Measurements from ENCODE around the gene BRS3. TPM values are rescaled to one million over a fixed set of nuclear protein-coding genes. Genes with fewer than 3 reads are reported as not detected.

Gene BRS3
- total RNA-seq, 1 experiment from 2014 or later, result not detected

GRCh38 chrX:136541294-136541693 lies 53.5 kb downstream of the BRS3 start:
- in situ Hi-C loops (cut with HindIII; ENCODE audit: low pct_unique_long_range_greater_than_20kb, low sequenced_read_pairs), result no loop called here
- peak; percentile 66 for DNase-seq (ENCODE audit: low read depth, low spot score)

GRCh38 chrX:136542281-136542680 lies 54.5 kb downstream of the BRS3 start:
- in situ Hi-C loops (cut with HindIII; ENCODE audit: low pct_unique_long_range_greater_than_20kb, low sequenced_read_pairs), result no loop called here
- no peak for DNase-seq (ENCODE audit: low read depth, low spot score)

Other genes with a start within 250 kb of the BRS3 start
- 27.8 and 28.0 TPM in 2 replicates for gene MAP7D3, start 236.5 kb upstream of the BRS3 start, total RNA-seq (2014; rRNA removed; shearing (Covaris generic))
- not detected in 2 replicates for gene ADGRG4, start 187.0 kb upstream of the BRS3 start, total RNA-seq (2014; rRNA removed; shearing (Covaris generic))
- 46.7 and 47.8 TPM in 2 replicates for gene HTATSF1, start 9.6 kb downstream of the BRS3 start, total RNA-seq (2014; rRNA removed; shearing (Covaris generic))
- not detected in 2 replicates for gene VGLL1, start 44.3 kb downstream of the BRS3 start, total RNA-seq (2014; rRNA removed; shearing (Covaris generic))
- gene CD40LG, start 160.2 kb downstream of the BRS3 start, total RNA-seq (2014; rRNA removed; shearing (Covaris generic)), result not detected in 2 replicates

Measured in SK-MEL-5 (cell line).